ENCODE measurements around the gene MAGEB17.
"Not testable (repeated sequence)": the region's sequence is repeated elsewhere in the genome, so short reads cannot be mapped to it uniquely, and the experiment has no call there.

The MAGEB17 gene

GRCh38 chrX:16140448-16140847 lies 26.8 kb upstream of the MAGEB17 start:
- ChIA-PET CTCF (no interaction called here), POLR2A (no interaction called here)
- DNase-seq (ENCODE audit: low read depth, low spot score), result no peak
- TF ChIP-seq, protein P1, sequence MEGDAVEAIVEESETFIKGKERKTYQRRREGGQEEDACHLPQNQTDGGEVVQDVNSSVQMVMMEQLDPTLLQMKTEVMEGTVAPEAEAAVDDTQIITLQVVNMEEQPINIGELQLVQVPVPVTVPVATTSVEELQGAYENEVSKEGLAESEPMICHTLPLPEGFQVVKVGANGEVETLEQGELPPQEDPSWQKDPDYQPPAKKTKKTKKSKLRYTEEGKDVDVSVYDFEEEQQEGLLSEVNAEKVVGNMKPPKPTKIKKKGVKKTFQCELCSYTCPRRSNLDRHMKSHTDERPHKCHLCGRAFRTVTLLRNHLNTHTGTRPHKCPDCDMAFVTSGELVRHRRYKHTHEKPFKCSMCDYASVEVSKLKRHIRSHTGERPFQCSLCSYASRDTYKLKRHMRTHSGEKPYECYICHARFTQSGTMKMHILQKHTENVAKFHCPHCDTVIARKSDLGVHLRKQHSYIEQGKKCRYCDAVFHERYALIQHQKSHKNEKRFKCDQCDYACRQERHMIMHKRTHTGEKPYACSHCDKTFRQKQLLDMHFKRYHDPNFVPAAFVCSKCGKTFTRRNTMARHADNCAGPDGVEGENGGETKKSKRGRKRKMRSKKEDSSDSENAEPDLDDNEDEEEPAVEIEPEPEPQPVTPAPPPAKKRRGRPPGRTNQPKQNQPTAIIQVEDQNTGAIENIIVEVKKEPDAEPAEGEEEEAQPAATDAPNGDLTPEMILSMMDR (IDR thresholded peaks at IDR 0.05; ENCODE audit: insufficient read depth, low read length, missing control alignments), result no peak
- no peak overlapping the region for H3K4me3 ChIP-seq (ENCODE audit: low read depth, low read length)

GRCh38 chrX:16140983-16141382 lies 26.3 kb upstream of the MAGEB17 start:
- no peak overlapping the region for H3K4me3 ChIP-seq (ENCODE audit: low read depth, low read length)
- ChIA-PET POLR2A (no interaction called here), CTCF (no interaction called here)
- no peak for DNase-seq (ENCODE audit: low read depth, low spot score)
- TF ChIP-seq, protein P1 (IDR thresholded peaks at IDR 0.05; ENCODE audit: insufficient read depth, low read length, missing control alignments), result no peak

DNA sequence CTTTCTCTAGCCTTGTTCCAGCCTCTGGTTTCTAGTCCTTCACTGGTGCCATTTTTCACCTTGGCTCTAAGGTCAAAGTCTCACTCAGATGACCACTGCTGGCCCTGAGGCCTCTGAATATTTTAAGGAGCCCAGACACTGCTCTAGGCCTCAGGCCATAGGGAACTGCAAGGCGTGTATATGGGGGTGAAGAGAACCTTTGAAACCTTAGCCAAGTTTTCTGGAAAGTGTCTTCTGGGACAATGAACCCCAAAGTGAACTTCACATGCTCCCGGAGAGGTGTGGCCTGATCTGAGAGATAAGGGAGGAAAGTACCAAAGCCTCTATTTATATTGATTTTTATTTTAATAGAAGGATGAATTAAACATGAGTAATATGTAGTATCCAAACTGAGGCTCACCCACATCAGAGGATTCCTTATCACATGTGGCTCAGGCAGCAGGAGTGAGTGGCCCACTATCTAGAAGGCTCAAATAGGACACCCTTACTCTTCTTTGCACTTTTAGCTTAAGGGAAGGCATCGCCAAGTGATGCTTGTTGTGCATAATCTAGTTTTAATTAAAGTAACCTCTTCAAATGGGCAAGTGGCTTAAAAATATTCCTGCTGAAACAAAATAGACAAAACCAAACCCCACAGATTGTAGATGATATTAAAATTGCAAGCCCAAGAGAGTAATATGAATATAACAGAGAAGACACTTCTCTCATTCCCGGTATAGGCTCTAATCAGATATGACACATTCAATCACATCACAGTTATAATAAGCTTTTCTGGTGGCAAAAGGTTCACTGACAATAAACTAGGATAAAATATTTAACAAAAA lies 25.6 kb upstream of the MAGEB17 start:
- no peak for DNase-seq (ENCODE audit: low read depth, low spot score)
- ChIA-PET CTCF (interaction anchor here (1.1 kb wide), 1 partner anchor 292 kb away, joined by 3 read pairs; no protein-coding TSS in a partner anchor), POLR2A (no interaction called here)
- no peak overlapping the region for H3K4me3 ChIP-seq (ENCODE audit: low read depth, low read length)
- TF ChIP-seq, protein P1 (IDR thresholded peaks at IDR 0.05; ENCODE audit: insufficient read depth, low read length, missing control alignments), result no peak

DNA sequence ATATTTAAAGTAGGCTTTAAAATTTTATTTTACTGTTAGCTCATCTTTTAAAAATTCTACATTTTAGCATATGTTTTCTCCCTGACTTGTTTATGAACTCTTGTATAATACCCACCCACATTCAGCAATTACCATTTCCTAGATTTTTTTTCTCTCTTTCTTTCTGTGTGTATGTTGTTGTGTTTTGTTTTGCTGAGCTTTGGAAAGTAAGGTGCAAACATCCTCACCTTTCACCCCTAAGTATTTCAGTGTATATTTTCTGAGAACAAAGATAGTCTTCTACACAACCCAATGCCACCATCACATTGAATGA lies 25.1 kb upstream of the MAGEB17 start:
- CTCF ChIA-PET, result interaction anchor here (1.1 kb wide), 1 partner anchor 293 kb away, joined by 3 read pairs; no protein-coding TSS in a partner anchor

GRCh38 chrX:16143968-16144367 lies 23.3 kb upstream of the MAGEB17 start:
- TF ChIP-seq, protein P1 (IDR thresholded peaks at IDR 0.05; ENCODE audit: insufficient read depth, low read length, missing control alignments), result no peak
- H3K4me3 ChIP-seq (ENCODE audit: low read depth, low read length), result no peak overlapping the region
- ChIA-PET CTCF (interaction anchor here (1.4 kb wide), 1 partner anchor 21 kb away, joined by 3 read pairs; the partner anchor contains the start of gene GRPR), POLR2A (no interaction called here)
- DNase-seq (ENCODE audit: low read depth, low spot score), result no peak

More for the DNA sequence above, 25.1 kb upstream of the MAGEB17 start:
- TF ChIP-seq, protein P1 (IDR thresholded peaks at IDR 0.05; ENCODE audit: insufficient read depth, low read length, missing control alignments), result no peak
- H3K4me3 ChIP-seq (ENCODE audit: low read depth, low read length), result no peak overlapping the region
- POLR2A ChIA-PET, result no interaction called here
- DNase-seq (ENCODE audit: low read depth, low spot score), result no peak

DNA sequence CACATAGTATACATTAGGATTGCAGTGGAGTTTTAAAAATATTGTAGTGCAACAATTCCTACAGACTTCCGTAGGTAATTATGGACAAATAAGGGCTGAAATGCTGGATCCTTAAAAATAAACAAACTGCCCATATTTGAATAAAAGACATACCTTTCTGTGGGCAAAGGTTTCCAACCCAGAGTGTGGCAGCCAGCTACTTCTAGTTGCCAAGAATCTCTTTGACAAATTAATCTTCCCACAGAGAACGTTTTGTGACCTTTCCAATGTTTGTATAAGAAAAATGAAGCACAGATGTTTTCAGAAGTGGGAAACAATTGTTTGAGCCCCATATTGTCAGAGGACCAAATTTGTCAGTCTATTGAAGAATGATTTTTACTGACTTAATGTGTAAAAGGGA lies 22.9 kb upstream of the MAGEB17 start:
- POLR2A ChIA-PET, result no interaction called here
- CTCF ChIA-PET, result interaction anchor here (1.4 kb wide), 1 partner anchor 21 kb away, joined by 3 read pairs; the partner anchor contains the start of gene GRPR
- TF ChIP-seq, protein P1 (IDR thresholded peaks at IDR 0.05; ENCODE audit: insufficient read depth, low read length, missing control alignments), result no peak
- DNase-seq (ENCODE audit: low read depth, low spot score), result no peak
- H3K4me3 ChIP-seq (ENCODE audit: low read depth, low read length), result no peak overlapping the region

DNA sequence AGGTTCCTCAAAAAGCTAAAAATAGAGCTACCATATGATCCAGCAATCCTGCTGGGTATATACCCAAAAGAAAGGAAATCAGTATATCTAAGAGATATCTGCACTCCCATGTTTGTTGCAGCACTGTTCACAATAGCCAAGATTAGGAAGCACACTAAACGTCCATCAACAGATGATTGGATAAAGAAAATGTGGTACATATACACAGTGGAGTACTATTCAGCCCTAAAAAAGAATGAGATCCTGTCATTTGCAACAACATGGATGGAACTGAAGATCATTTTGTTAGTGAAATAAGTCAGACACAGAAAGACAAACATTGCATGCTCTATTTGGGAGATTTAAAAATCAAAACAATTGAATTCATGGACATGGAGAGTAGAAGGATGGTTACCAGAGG lies 22.2 kb upstream of the MAGEB17 start:
- CTCF ChIA-PET, result interaction anchor here (1.4 kb wide), 1 partner anchor 22 kb away, joined by 3 read pairs; the partner anchor contains the start of gene GRPR
- DNase-seq (ENCODE audit: low read depth, low spot score); POLR2A ChIA-PET; H3K4me3 ChIP-seq (ENCODE audit: low read depth, low read length): not testable (repeated sequence)

Data from AG04449 (cell line).